Measurements from ENCODE around the gene MIP.
"Not testable (repeated sequence)": the region's sequence is repeated elsewhere in the genome, so short reads cannot be mapped to it uniquely, and the experiment has no call there.

The MIP gene

DNA sequence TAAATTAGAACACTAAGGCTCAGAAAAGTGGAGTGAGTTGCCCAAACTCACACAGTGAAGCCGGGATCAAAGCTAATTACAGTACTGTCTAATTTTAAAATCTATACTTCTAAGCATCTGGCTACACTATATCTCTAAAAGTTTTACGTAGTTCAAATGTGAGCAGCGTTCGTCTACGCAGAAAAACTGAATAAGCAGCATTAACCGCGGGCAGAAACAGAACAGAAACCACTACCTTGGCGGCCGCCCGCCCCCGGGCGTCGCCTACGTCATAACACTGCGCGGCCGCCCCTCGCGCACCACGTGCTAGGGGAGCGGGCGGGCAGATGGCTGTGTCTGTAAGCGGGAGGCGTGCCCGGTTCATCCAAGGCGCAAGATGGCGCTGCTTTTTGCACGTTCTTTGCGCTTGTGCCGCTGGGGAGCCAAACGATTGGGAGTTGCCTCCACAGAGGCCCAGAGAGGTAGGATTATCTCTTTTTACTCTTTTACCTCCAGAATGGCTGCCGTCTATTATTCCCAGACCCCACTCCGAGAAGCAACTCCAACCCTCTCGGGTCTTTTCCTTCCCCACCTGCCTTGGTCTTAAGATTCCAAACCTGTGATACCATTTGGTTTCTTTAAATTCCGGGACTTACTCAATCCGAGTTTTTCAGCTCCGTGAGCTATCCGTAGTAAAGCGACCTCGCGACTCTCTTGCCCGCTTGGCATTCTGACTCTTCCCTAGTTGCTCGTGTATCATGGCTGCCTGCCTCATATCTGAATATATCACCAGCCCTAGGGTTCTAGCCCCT is 14.0 kb upstream of the MIP start, which contains the start of gene SPRYD4:
Gene SPRYD4 (plus strand): TSS at position 363 of the 791 bp plus-strand sequence. CDS start 14 bp downstream, at position 377.
- DNase-seq (ENCODE audit: low read depth), result peak; percentile 69

GRCh38 chr12:56462565-56462964 is 8.1 kb upstream of the MIP start:
- DNase-seq (ENCODE audit: low read depth), result no peak

- no peak for DNase-seq (ENCODE audit: low read depth)
Observed at GRCh38 chr12:56461235-56462159, 7.0 kb upstream of the MIP start.

DNA sequence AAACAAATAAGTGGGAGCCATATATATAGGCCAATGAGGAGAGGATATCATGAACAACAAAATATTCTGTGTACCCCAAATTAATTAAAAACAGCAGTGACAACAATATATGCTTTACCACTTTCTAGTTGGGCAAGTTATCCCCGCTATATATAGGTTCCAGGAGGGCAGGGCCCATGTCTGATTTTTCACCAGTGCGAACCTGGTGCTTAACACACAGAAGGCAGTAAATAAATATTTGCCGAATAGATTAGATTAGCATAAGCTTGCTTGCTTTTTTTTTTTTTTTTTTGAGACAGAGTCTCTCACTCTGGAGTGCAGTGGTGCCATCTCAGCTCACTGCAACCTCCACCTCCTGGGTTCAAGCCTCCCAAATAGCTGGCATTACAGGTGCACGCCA is 3.4 kb upstream of the MIP start:
- DNase-seq (ENCODE audit: low read depth), result no peak

DNA sequence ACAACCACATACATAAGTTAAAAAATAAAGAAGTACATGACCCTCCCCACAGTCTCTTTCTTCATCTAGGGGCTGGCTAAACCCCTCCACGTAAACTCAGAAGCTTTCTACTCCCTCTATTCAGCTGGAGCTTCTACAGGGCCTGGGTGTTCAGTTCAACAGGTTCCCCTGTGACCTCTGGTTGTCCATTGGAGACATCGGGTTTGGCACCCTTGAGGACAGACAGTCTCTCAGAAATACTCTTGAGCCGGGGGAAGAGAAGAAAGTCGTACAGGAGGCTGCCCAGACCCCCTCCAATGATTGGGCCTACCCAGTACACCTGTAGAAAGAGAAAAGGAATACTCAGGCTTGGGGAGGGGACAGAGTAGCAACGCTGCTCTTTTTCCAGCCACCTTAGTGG is 3.3 kb downstream of the MIP start:
- DNase-seq (ENCODE audit: low read depth), result no peak

DNA sequence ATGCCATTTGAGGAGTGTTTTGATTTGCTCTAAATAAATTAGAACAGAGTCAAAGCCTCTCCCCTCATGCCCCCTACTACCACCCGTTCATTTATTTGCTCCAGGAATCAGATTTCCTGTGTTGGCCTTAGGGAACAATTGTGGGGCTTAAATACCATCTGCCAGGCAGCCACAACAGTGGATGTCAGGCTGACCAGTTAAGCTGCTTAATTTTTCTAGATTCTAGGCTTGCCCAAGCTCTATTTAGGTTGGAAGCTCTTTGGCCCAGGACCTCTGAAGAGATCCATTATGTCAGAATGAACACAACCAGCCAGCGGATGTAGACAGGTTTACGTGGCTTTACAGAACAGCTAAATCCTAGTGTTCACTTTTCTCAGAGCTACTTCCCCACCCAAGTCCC is 4.2 kb downstream of the MIP start:
- no peak for DNase-seq (ENCODE audit: low read depth)

GRCh38 chr12:56449622-56449984 is 4.9 kb downstream of the MIP start:
- DNase-seq (ENCODE audit: low read depth), result no peak

DNA sequence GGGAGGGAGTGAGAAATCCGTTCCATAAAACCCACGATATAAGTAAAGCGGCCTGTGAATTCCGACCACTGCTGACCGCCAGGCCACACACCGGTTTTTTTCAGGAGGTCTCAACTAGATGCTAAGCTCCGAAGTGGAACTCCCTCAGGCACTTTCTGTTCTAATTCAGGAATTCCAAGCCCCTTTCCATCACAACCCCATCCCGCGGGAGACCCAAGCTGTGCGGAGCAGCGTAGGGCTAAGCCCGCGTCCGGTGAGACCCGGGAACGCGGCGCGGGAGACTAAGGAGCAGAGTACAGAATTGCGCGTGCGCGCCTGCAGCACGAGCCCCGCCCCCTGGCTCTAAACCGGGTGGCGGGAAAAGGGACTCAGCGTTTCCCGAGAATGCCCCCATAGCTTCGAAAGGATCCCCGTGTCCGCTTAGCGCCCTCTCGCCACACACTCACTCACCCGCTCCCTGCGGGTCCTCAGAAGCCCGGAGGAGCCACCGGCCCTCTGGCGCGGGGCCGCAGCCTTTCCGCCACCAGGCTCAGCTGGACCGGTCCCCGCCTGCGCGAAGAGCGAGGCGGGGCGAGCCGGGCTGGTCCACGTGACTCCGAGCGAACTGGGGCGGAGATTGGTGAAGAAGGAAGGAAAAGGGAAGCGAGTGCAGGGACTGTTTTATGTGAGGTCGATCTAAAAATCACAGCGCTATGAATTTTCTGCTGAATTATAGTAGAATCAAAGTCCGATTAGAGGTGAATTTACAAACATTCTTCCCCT is 5.4 kb downstream of the MIP start, which contains the start of gene TIMELESS:
Gene TIMELESS (minus strand): TSS at position 567 of the 762 bp plus-strand sequence. CDS start 15,256 bp downstream, outside the sequence.
- peak; percentile 56 for DNase-seq (ENCODE audit: low read depth)

DNA sequence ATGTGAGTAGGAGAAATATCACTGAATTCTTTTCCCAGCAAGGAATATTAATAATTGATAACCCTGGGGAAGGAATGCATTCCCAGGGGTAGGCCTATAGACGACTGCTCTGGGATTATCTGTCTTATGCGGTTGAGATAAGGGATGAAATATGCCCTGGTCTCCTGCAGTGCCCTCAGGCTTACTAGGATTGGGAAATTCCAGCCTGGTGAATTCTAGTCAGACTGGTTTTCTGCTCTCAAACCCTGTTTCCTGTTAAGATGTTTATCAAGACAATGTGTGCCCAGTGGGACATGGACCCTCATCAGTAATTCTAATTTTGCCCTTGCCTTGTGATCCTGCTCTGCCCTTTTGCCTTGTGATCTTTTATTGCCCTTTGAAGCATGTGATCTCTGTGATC is 11.2 kb downstream of the MIP start:
- not testable (repeated sequence) for DNase-seq (ENCODE audit: low read depth)

DNA sequence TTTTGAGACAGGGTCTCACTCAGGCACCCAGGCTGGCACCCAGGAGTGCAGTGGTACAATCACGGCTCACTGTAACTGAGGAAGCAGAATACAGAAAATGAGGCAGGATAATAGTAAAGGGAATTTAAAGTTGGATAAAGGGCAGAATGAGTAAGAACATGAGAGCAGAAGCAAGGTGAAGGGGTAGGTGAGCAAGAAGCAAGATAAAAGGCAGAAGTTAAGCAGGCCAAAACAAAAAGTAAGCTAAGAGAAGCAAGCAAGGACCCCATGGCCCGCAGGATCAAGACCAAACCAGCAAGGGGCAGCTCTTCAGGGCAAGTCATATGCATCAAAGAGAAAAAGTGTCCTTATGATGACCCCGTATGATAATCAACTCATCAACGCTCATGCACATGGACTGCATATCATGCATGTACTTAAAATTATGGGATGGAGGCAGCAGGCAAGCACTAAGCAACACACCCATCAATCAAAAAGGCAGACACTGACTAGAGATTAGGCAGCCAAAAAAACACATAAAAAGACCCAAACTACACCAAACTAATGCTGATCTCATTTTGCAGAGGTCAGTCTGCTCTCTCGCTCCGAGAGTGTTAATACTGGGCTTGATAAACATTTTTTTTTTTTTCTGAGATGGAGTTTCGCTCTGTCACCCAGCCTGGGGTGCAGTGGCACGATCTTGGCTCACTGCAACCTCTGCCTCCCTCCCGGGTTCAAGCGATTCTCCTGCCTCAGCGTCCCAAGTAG is 16.9 kb downstream of the MIP start:
- no peak for DNase-seq (ENCODE audit: low read depth)

- no peak for DNase-seq (ENCODE audit: low read depth)
Observed at GRCh38 chr12:56434828-56435227, 19.6 kb downstream of the MIP start.

- DNase-seq (ENCODE audit: low read depth), result no peak
Observed at GRCh38 chr12:56431850-56432249, 22.6 kb downstream of the MIP start.

GRCh38 chr12:56431288-56431687 is 23.2 kb downstream of the MIP start:
- DNase-seq (ENCODE audit: low read depth), result no peak

- DNase-seq (ENCODE audit: low read depth), result no peak
Observed at GRCh38 chr12:56425940-56426438, 28.5 kb downstream of the MIP start.

DNA sequence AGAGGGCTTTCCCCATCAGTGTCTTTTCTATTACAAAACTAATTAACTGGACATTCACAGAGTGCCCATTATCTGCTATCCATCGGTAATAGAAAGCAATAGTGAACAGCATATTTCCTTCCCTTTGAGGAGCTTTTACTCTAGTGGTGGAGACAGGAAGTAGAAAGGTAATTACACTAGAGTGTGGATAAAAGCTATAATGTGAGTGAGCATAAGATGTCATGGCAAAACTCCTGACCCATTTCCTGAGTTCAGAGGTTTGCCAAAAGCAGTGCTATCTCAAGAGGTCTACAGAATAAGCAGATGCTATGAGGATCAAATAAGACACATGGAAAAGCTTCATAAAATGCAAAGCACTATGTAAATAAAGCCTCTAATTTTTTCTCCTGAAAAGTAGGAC is 29.3 kb downstream of the MIP start:
- DNase-seq (ENCODE audit: low read depth), result no peak

GRCh38 chr12:56420411-56420810 is 34.0 kb downstream of the MIP start:
- no peak for DNase-seq (ENCODE audit: low read depth)

GRCh38 chr12:56417739-56418138 is 36.7 kb downstream of the MIP start:
- no peak for DNase-seq (ENCODE audit: low read depth)

GRCh38 chr12:56414401-56414800 is 40.1 kb downstream of the MIP start:
- no peak for DNase-seq (ENCODE audit: low read depth)

DNA sequence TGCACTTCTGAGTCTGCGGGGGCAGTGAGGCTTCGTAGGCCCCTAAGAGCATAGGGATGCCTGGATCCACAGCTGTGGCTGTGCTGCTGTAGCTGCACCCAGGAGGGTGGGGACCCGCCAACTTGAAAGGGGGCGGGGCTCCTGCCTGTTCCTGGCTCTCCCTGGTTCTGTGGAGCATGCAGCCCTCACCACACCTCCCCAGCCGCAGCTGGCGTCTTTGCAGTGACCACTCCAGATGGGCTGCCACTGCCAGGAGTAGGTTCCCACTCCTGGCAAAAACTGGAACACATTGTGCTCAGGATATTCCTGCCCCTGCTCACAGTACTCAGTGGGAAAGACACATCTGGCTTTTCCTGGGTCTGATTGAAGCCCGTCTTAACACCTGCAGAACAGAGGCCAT is 41.1 kb downstream of the MIP start:
- no peak for DNase-seq (ENCODE audit: low read depth)

DNA sequence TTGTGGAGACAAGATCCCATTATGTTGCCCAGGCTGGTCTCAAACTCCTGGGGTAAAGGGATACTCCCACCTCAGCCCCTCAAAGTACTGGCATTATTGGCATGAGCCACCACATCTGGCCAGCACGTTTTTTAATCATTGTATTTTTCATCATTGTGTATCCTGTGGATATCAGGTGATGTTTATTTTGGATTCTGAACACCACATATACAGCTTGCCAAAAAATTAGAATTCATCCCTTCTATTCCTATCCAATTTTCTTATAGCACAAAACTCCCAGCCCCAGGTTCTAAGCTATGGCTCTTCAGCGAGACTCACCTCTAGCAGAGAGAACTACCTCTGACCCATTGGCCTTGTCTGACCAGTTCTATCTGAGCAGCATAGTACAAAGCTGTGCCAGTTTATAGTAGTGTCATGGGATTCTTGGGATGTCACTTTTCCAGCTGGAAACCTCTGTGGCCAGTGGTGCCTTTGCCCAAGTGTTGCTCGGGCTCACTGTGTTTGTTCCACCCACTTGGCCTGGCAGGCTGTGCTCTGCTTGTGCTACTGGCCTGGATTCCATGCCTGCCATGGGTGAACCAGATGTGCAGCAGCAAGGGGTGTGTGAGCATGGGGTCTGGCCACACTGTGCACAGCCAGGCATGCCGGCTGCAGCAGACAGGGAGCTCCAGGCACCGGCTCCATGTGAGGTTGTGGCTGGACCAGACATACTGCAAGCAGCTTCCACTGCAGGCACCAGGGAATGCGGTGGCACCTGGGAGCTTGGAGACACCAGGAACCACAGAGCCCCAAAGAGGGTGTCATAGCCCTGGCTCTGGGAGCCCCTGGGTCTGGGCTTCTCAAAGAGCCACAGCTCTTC is 42.4 kb downstream of the MIP start:
- no peak for DNase-seq (ENCODE audit: low read depth)

All from CMK (cell line).